Thyroid gland (tissue), 4 donors: ENCODE measurements around the gene TNS3.

Source experiments
- POLR2A ChIP-seq, 2 donors: fragments of 450-650 bp; IDR thresholded peaks; one replicate each; pipeline ENCODE4 v1.6.1; 2017; ENCODE audit warnings: antibody characterized with exemption in 2 of 2, mild to moderate bottlenecking in 2 of 2, moderate library complexity in 1 of 2
- TF ChIP-seq, protein P1 (sequence below), 6 experiments: fragments of 200-600 bp in 3 of 6; fragments of 450-650 bp in 3 of 6; sonication (generic) in 3 of 6; IDR thresholded peaks; one replicate each; pipeline ENCODE4 v1.5.1; 2016 to 2019; ENCODE audit warnings: antibody characterized with exemption in 6 of 6, mild to moderate bottlenecking in 2 of 6, inconsistent platforms in 1 of 6, moderate library complexity in 1 of 6

GRCh38 chr7:47548546-47548945, 33.4 kb downstream of the TNS3 start:
- TF ChIP-seq, protein P1, sequence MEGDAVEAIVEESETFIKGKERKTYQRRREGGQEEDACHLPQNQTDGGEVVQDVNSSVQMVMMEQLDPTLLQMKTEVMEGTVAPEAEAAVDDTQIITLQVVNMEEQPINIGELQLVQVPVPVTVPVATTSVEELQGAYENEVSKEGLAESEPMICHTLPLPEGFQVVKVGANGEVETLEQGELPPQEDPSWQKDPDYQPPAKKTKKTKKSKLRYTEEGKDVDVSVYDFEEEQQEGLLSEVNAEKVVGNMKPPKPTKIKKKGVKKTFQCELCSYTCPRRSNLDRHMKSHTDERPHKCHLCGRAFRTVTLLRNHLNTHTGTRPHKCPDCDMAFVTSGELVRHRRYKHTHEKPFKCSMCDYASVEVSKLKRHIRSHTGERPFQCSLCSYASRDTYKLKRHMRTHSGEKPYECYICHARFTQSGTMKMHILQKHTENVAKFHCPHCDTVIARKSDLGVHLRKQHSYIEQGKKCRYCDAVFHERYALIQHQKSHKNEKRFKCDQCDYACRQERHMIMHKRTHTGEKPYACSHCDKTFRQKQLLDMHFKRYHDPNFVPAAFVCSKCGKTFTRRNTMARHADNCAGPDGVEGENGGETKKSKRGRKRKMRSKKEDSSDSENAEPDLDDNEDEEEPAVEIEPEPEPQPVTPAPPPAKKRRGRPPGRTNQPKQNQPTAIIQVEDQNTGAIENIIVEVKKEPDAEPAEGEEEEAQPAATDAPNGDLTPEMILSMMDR (IDR thresholded peaks at IDR 0.05), result no peak
- no peak for TF ChIP-seq POLR2A (IDR thresholded peaks at IDR 0.05)
